ENCODE data around the gene GALC.
"Not testable (repeated sequence)": the region's sequence is repeated elsewhere in the genome, so short reads cannot be mapped to it uniquely, and the experiment has no call there.

GALC gene

GRCh38 chr14:88024252-88025086, 31.5 kb upstream of the GALC start:
- H3K23ac ChIP-seq (ENCODE audit: low read length); H2BK120ac ChIP-seq (ENCODE audit: insufficient read depth, low read length, poor library complexity); H4K8ac ChIP-seq (ENCODE audit: low read depth, low read length); H3K14ac ChIP-seq (ENCODE audit: low read length); H3K27ac ChIP-seq (ENCODE audit: low read depth, low read length); H3K4me1 ChIP-seq (ENCODE audit: control insufficient read depth in 1 of 2, insufficient read depth in 2 of 2, low read length in 2 of 2); H3K79me1 ChIP-seq (ENCODE audit: low read length); H3K4ac ChIP-seq (ENCODE audit: low read depth, low read length); H4K12ac ChIP-seq (ENCODE audit: low read depth, low read length); H3K79me2 ChIP-seq (ENCODE audit: control insufficient read depth, insufficient read depth, low read length, poor library complexity); H4K91ac ChIP-seq (ENCODE audit: low read depth, low read length); H3K4me3 ChIP-seq (ENCODE audit: low read depth, low read length); H2AK5ac ChIP-seq (ENCODE audit: low read length); H2BK12ac ChIP-seq (ENCODE audit: low read length); H3K18ac ChIP-seq (ENCODE audit: low read length); H3K36me3 ChIP-seq (ENCODE audit: control insufficient read depth in 1 of 2, insufficient read depth in 2 of 2, low read length in 2 of 2); H3K9me3 ChIP-seq (ENCODE audit: insufficient read depth, low read depth, low read length); DNase-seq; H2AFZ ChIP-seq (ENCODE audit: insufficient read depth, low read length, poor library complexity); H3K27me3 ChIP-seq (ENCODE audit: insufficient read depth, low read length); H3K9ac ChIP-seq (ENCODE audit: low read length); H3K4me2 ChIP-seq (ENCODE audit: low read length); H2BK5ac ChIP-seq (ENCODE audit: low read depth, low read length, poor library complexity): not testable (repeated sequence)
- WGBS (ENCODE audit: extremely low coverage, insufficient coverage, insufficient read length): no CpG with 5 or more reads among the region's 11 CpGs

- Histone ChIP-seq H3K18ac (ENCODE audit: low read length) (no peak overlapping the region), H2BK12ac (ENCODE audit: low read length) (no peak overlapping the region), H3K27me3 (ENCODE audit: insufficient read depth, low read length) (no peaks in the 10 kb centered on the region), H3K79me1 (ENCODE audit: low read length) (no peaks in the 10 kb centered on the region), H3K14ac (ENCODE audit: low read length) (no peak overlapping the region), H3K4me1 (ENCODE audit: control insufficient read depth in 1 of 2, insufficient read depth in 2 of 2, low read length in 2 of 2) (no peaks in the 10 kb centered on the region), H3K27ac (ENCODE audit: low read depth, low read length) (no peak overlapping the region), H2BK5ac (ENCODE audit: low read depth, low read length, poor library complexity) (no peak overlapping the region), H2BK120ac (ENCODE audit: insufficient read depth, low read length, poor library complexity) (no peak overlapping the region), H3K23ac (ENCODE audit: low read length) (no peak overlapping the region), H3K4me3 (ENCODE audit: low read depth, low read length) (no peak overlapping the region), H3K9ac (ENCODE audit: low read length) (no peak overlapping the region), H3K9me3 (ENCODE audit: insufficient read depth, low read depth, low read length) (no peaks in the 10 kb centered on the region), H4K8ac (ENCODE audit: low read depth, low read length) (no peak overlapping the region), H2AFZ (ENCODE audit: insufficient read depth, low read length, poor library complexity) (no peak overlapping the region), H3K79me2 (ENCODE audit: control insufficient read depth, insufficient read depth, low read length, poor library complexity) (no peaks in the 10 kb centered on the region), H3K36me3 (ENCODE audit: control insufficient read depth in 1 of 2, insufficient read depth in 2 of 2, low read length in 2 of 2) (no peaks in the 10 kb centered on the region), H3K4me2 (ENCODE audit: low read length) (no peak overlapping the region), H2AK5ac (ENCODE audit: low read length) (no peak overlapping the region), H4K12ac (ENCODE audit: low read depth, low read length) (no peak overlapping the region), H4K91ac (ENCODE audit: low read depth, low read length) (no peak overlapping the region), H3K4ac (ENCODE audit: low read depth, low read length) (no peak overlapping the region)
- WGBS (ENCODE audit: extremely low coverage, insufficient coverage, insufficient read length): no CpG with 5 or more reads among the region's 3 CpGs
- no peak for DNase-seq
These were observed 30.7 kb upstream of the GALC start for GRCh38 chr14:88023658-88024187.

GRCh38 chr14:88017535-88017934, 24.6 kb upstream of the GALC start:
- Histone ChIP-seq H4K91ac (ENCODE audit: low read depth, low read length) (no peak overlapping the region), H3K23ac (ENCODE audit: low read length) (no peak overlapping the region), H3K4me3 (ENCODE audit: low read depth, low read length) (no peak overlapping the region), H3K79me2 (ENCODE audit: control insufficient read depth, insufficient read depth, low read length, poor library complexity) (no peaks in the 10 kb centered on the region), H4K8ac (ENCODE audit: low read depth, low read length) (no peak overlapping the region), H3K18ac (ENCODE audit: low read length) (no peak overlapping the region), H2BK12ac (ENCODE audit: low read length) (no peak overlapping the region), H3K27ac (ENCODE audit: low read depth, low read length) (no peak overlapping the region), H3K9ac (ENCODE audit: low read length) (no peak overlapping the region), H2AFZ (ENCODE audit: insufficient read depth, low read length, poor library complexity) (no peak overlapping the region), H3K14ac (ENCODE audit: low read length) (no peak overlapping the region), H3K4ac (ENCODE audit: low read depth, low read length) (no peak overlapping the region), H4K12ac (ENCODE audit: low read depth, low read length) (no peak overlapping the region), H2BK5ac (ENCODE audit: low read depth, low read length, poor library complexity) (no peak overlapping the region), H3K36me3 (ENCODE audit: control insufficient read depth in 1 of 2, insufficient read depth in 2 of 2, low read length in 2 of 2) (no peaks in the 10 kb centered on the region), H3K4me2 (ENCODE audit: low read length) (no peak overlapping the region), H3K9me3 (ENCODE audit: insufficient read depth, low read depth, low read length) (no peaks in the 10 kb centered on the region), H3K27me3 (ENCODE audit: insufficient read depth, low read length) (no peaks in the 10 kb centered on the region), H2AK5ac (ENCODE audit: low read length) (no peak overlapping the region), H3K79me1 (ENCODE audit: low read length) (no peaks in the 10 kb centered on the region), H2BK120ac (ENCODE audit: insufficient read depth, low read length, poor library complexity) (no peak overlapping the region), H3K4me1 (ENCODE audit: control insufficient read depth in 1 of 2, insufficient read depth in 2 of 2, low read length in 2 of 2) (no peaks in the 10 kb centered on the region)
- DNase-seq: peak in 1 of 2 donors; percentile 33
- no CpG with 5 or more reads among the region's 2 CpGs for WGBS (ENCODE audit: extremely low coverage, insufficient coverage, insufficient read length)

GRCh38 chr14:88016768-88017167, 23.8 kb upstream of the GALC start:
- no peak overlapping the region for H3K27ac ChIP-seq (ENCODE audit: low read depth, low read length)
- no peak overlapping the region for H2AFZ ChIP-seq (ENCODE audit: insufficient read depth, low read length, poor library complexity)
- no peak overlapping the region for H3K4me3 ChIP-seq (ENCODE audit: low read depth, low read length)
- no peak overlapping the region for H2AK5ac ChIP-seq (ENCODE audit: low read length)
- no peak overlapping the region for H3K4me2 ChIP-seq (ENCODE audit: low read length)
- no peak overlapping the region for H4K12ac ChIP-seq (ENCODE audit: low read depth, low read length)
- H3K14ac ChIP-seq (ENCODE audit: low read length): no peak overlapping the region
- H2BK12ac ChIP-seq (ENCODE audit: low read length): no peak overlapping the region
- no peaks in the 10 kb centered on the region for H3K79me1 ChIP-seq (ENCODE audit: low read length)
- no peak overlapping the region for H2BK5ac ChIP-seq (ENCODE audit: low read depth, low read length, poor library complexity)
- no peaks in the 10 kb centered on the region for H3K79me2 ChIP-seq (ENCODE audit: control insufficient read depth, insufficient read depth, low read length, poor library complexity)
- no peaks in the 10 kb centered on the region for H3K9me3 ChIP-seq (ENCODE audit: insufficient read depth, low read depth, low read length)
- no peaks in the 10 kb centered on the region for H3K4me1 ChIP-seq (ENCODE audit: control insufficient read depth in 1 of 2, insufficient read depth in 2 of 2, low read length in 2 of 2)
- no peak overlapping the region for H3K18ac ChIP-seq (ENCODE audit: low read length)
- H3K4ac ChIP-seq (ENCODE audit: low read depth, low read length): no peak overlapping the region
- H2BK120ac ChIP-seq (ENCODE audit: insufficient read depth, low read length, poor library complexity): no peak overlapping the region
- H4K8ac ChIP-seq (ENCODE audit: low read depth, low read length): no peak overlapping the region
- H3K9ac ChIP-seq (ENCODE audit: low read length): no peak overlapping the region
- no peaks in the 10 kb centered on the region for H3K27me3 ChIP-seq (ENCODE audit: insufficient read depth, low read length)
- no peak for DNase-seq
- H4K91ac ChIP-seq (ENCODE audit: low read depth, low read length): no peak overlapping the region
- WGBS (ENCODE audit: extremely low coverage, insufficient coverage, insufficient read length): no CpG with 5 or more reads among the region's 2 CpGs
- H3K36me3 ChIP-seq (ENCODE audit: control insufficient read depth in 1 of 2, insufficient read depth in 2 of 2, low read length in 2 of 2): no peaks in the 10 kb centered on the region
- H3K23ac ChIP-seq (ENCODE audit: low read length): no peak overlapping the region

All from trophoblast cell (in vitro differentiated cells and primary cell).